Neuronal stem cell (in vitro differentiated cells): ENCODE results near the gene OSBPL10.
A peak's percentile ranks its signal among the peaks of the same experiment; 100 is the strongest.

Source experiments
- DNase-seq: peaks from one replicate; pipeline ENCODE4 v3.0.0-alpha.2; 2013; ENCODE audit warnings: low spot score
- H2AFZ ChIP-seq: one replicate; pipeline ENCODE4 v1.6.1; 2013; ENCODE audit warnings: mild to moderate bottlenecking, low read length, inconsistent platforms
- H2AK5ac ChIP-seq: 2 replicates; pipeline ENCODE4 v1.6.1; 2013; ENCODE audit warnings: low read depth, mild to moderate bottlenecking, inconsistent platforms, low read length, moderate library complexity, mixed read lengths
- H2BK120ac ChIP-seq: 2 replicates; pipeline ENCODE4 v1.6.1; 2013; ENCODE audit warnings: low read depth, mild to moderate bottlenecking, inconsistent platforms, low read length, moderate library complexity, mixed read lengths
- H2BK12ac ChIP-seq: one replicate; pipeline ENCODE4 v1.6.1; 2013; ENCODE audit warnings: low read length, inconsistent platforms
- H2BK15ac ChIP-seq: 2 replicates; pipeline ENCODE4 v1.6.1; 2013; ENCODE audit warnings: mild to moderate bottlenecking, low read length, inconsistent platforms, mixed read lengths
- H2BK5ac ChIP-seq: one replicate; pipeline ENCODE4 v1.6.1; 2013; ENCODE audit warnings: inconsistent platforms, mild to moderate bottlenecking, low read length, moderate library complexity
- H3K14ac ChIP-seq: one replicate; pipeline ENCODE4 v1.6.1; 2013; ENCODE audit warnings: low read length, inconsistent platforms
- H3K18ac ChIP-seq: 2 replicates; pipeline ENCODE4 v1.6.1; 2013; ENCODE audit warnings: low read length, inconsistent platforms
- H3K23ac ChIP-seq: 2 replicates; pipeline ENCODE4 v1.6.1; 2013; ENCODE audit warnings: low read depth, mild to moderate bottlenecking, mixed read lengths, low read length, inconsistent platforms; ENCODE audit not compliant: poor library complexity
- H3K27ac ChIP-seq: replicated peaks from 3 replicates; pipeline ENCODE4 v1.5.1; 2013; ENCODE audit warnings: low read length, inconsistent platforms
- H3K27me3 ChIP-seq, 3 experiments: 2 replicates each; pipeline ENCODE4 v1.6.1; 2013; ENCODE audit warnings: low read length in 3 of 3, mild to moderate bottlenecking in 2 of 3, inconsistent platforms in 1 of 3, low read depth in 1 of 3, mixed read lengths in 1 of 3, moderate library complexity in 1 of 3; ENCODE audit not compliant: control insufficient read depth in 3 of 3, insufficient read depth in 3 of 3
- H3K36me3 ChIP-seq, 2 donors: replicated peaks in 1 of 2; 2 replicates each; pipeline ENCODE4 v1.6.1; 2013; ENCODE audit warnings: low read length in 2 of 2; ENCODE audit not compliant: control insufficient read depth in 2 of 2, insufficient read depth in 2 of 2
- H3K4ac ChIP-seq: 2 replicates; pipeline ENCODE4 v1.6.1; 2013; ENCODE audit warnings: inconsistent platforms, mild to moderate bottlenecking, low read length, moderate library complexity
- H3K4me1 ChIP-seq, 2 donors: 1 replicate in 1 of 2; 2 replicates in 1 of 2; pipeline ENCODE4 v1.6.1; 2013; ENCODE audit warnings: low read length in 2 of 2, low read depth in 1 of 2; ENCODE audit not compliant: control insufficient read depth in 2 of 2, insufficient read depth in 1 of 2
- H3K4me2 ChIP-seq: one replicate; pipeline ENCODE4 v1.6.1; 2013; ENCODE audit warnings: mild to moderate bottlenecking, low read length, inconsistent platforms; ENCODE audit not compliant: insufficient read depth, poor library complexity, severe bottlenecking
- H3K4me3 ChIP-seq, 2 donors: 2 replicates each; pipeline ENCODE4 v1.5.1; 2013; ENCODE audit warnings: low read length in 2 of 2, mild to moderate bottlenecking in 2 of 2, inconsistent platforms in 1 of 2, moderate library complexity in 1 of 2
- H3K79me1 ChIP-seq: one replicate; pipeline ENCODE4 v1.6.1; 2013; ENCODE audit warnings: low read depth, mild to moderate bottlenecking, inconsistent platforms, low read length, moderate library complexity
- H3K9ac ChIP-seq: one replicate; pipeline ENCODE4 v1.6.1; 2013; ENCODE audit warnings: mild to moderate bottlenecking, low read depth, low read length, inconsistent platforms; ENCODE audit not compliant: poor library complexity
- H3K9me3 ChIP-seq, 2 donors: replicated peaks in 1 of 2; 2 replicates each; pipeline versions ENCODE3 to v1.6.1; 2013; ENCODE audit warnings: low read length in 2 of 2, mild to moderate bottlenecking in 2 of 2, inconsistent platforms in 1 of 2, low read depth in 1 of 2, mixed read lengths in 1 of 2, moderate library complexity in 1 of 2; ENCODE audit not compliant: control insufficient read depth in 2 of 2, insufficient read depth in 1 of 2
- H4K8ac ChIP-seq: one replicate; pipeline ENCODE4 v1.6.1; 2013; ENCODE audit warnings: low read depth, mild to moderate bottlenecking, inconsistent platforms, low read length, moderate library complexity
- H4K91ac ChIP-seq: one replicate; pipeline ENCODE4 v1.6.1; 2013; ENCODE audit warnings: low read length, low read depth, mild to moderate bottlenecking, inconsistent platforms; ENCODE audit not compliant: poor library complexity
- WGBS, 2 donors: extraction: QIAGEN DNeasy Blood & Tissue Kit; methylation state at CpG; one replicate each; pipeline ENCODE4 v1.1.7; 2013; ENCODE audit warnings: missing lambda C conversion rate in 2 of 2, mixed read lengths in 1 of 2; ENCODE audit not compliant: insufficient read length in 2 of 2, insufficient replicate concordance in 1 of 2; ENCODE audit errors: extremely low coverage in 2 of 2; 5-methylcytosine and 5-hydroxymethylcytosine counted together

The OSBPL10 gene

DNA sequence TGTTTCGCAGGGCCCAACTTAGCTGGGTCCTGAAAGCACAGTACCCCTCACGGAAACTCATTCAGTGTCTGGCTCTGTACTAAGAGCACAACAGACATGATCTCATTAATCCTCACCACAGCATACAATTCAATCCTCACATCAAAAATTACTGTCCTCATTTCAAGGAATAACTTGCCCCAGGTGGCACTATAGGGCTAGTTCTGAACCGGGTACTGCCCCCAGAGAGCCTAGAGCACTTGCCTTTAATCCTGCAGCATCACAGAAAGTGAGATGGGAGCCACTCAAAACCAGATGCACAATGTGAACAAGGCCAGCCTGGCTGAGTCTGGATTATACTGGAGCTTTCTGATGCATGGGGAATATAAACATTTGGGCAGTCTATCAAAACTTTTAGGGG, 122.6 kb downstream of the OSBPL10 start:
- H3K79me1 ChIP-seq = no peaks in the 10 kb centered on the region
- H2BK12ac ChIP-seq = no peak overlapping the region
- H3K14ac ChIP-seq = no peak overlapping the region
- no peak overlapping the region for H4K91ac ChIP-seq
- no peak overlapping the region for H2BK5ac ChIP-seq
- H4K8ac ChIP-seq = no peak overlapping the region
- H3K9me3 ChIP-seq = no peaks in the 10 kb centered on the region
- no peak overlapping the region for H2AK5ac ChIP-seq
- H2AFZ ChIP-seq = no peak overlapping the region
- H3K36me3 ChIP-seq = no peaks in the 10 kb centered on the region
- no peak overlapping the region for H3K27ac ChIP-seq
- H3K18ac ChIP-seq = no peak overlapping the region
- H3K23ac ChIP-seq = no peak overlapping the region
- H3K9ac ChIP-seq = no peak overlapping the region
- no peak overlapping the region for H3K4me2 ChIP-seq
- H3K4me1 ChIP-seq = no peaks in the 10 kb centered on the region
- no peak overlapping the region for H2BK15ac ChIP-seq
- no peak overlapping the region for H3K4ac ChIP-seq
- H3K4me3 ChIP-seq = no peak overlapping the region
- no peak for DNase-seq
- H2BK120ac ChIP-seq = no peak overlapping the region
- H3K27me3 ChIP-seq = no peaks in the 10 kb centered on the region
- no CpG with 5 or more reads among the region's 3 CpGs for WGBS, 2 donors

DNA sequence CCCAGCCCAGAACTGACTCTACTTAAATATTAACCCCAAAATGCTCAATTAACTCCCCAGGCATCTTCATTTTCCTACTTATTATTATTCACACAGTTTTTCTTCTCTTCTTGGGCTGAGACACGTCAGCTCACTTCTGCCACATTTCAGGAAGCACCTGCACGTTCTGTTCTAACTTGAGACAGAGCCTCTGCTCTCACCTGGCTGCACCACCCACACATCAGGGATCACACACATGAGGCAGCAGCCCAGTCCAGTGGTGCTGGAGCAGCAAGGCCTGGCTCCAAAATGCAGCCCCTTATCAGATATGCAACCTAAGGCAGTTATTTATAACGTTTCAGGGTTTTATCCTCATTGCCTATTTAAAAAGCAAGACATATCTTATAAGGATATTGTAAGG, 127.5 kb downstream of the OSBPL10 start:
- H3K27ac ChIP-seq = no peak overlapping the region
- WGBS, 2 donors = no CpG with 5 or more reads among the region's 3 CpGs
- H2AFZ ChIP-seq = no peak overlapping the region
- peaks cover 0 to 3% of the 10 kb centered on the region in 2 donors for H3K4me1 ChIP-seq
- H2BK5ac ChIP-seq = no peak overlapping the region
- H4K8ac ChIP-seq = no peak overlapping the region
- no peak overlapping the region for H3K14ac ChIP-seq
- H3K9ac ChIP-seq = no peak overlapping the region
- H2BK12ac ChIP-seq = no peak overlapping the region
- H3K27me3 ChIP-seq = no peaks in the 10 kb centered on the region
- no peak overlapping the region for H3K4me3 ChIP-seq
- no peak for DNase-seq
- H3K18ac ChIP-seq = no peak overlapping the region
- H3K4me2 ChIP-seq = no peak overlapping the region
- H2AK5ac ChIP-seq = no peak overlapping the region
- H2BK120ac ChIP-seq = no peak overlapping the region
- H3K9me3 ChIP-seq = no peaks in the 10 kb centered on the region
- H3K36me3 ChIP-seq = no peaks in the 10 kb centered on the region
- H3K23ac ChIP-seq = no peak overlapping the region
- no peak overlapping the region for H2BK15ac ChIP-seq
- no peak overlapping the region for H4K91ac ChIP-seq
- no peaks in the 10 kb centered on the region for H3K79me1 ChIP-seq
- no peak overlapping the region for H3K4ac ChIP-seq

DNA sequence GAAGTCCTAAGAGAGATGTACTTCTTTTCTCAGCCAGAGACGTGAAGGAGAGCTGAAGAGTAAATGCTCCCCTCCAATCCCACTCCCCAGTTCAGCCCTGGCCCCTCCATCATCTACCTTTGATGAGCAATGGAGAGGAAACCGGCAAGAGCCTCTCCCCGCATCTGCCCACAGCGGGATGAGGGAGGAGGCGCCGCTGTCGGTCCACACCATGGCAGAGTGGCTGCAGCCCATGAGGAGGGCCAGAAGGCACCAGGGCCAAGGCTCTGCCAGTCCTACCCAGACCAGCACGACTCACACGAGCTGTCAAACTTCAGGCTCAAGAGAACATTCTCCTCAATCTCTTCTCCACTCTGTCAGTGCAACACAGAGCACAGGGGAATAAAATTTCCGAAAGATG, 129.8 kb downstream of the OSBPL10 start:
- Histone ChIP-seq H4K8ac (no peak overlapping the region), H2BK5ac (no peak overlapping the region), H3K4me3 (no peak overlapping the region), H3K14ac (no peak overlapping the region), H2AFZ (no peak overlapping the region), H3K79me1 (no peaks in the 10 kb centered on the region), H3K4ac (no peak overlapping the region), H3K23ac (no peak overlapping the region), H2BK15ac (no peak overlapping the region), H2AK5ac (no peak overlapping the region), H3K27ac (no peak overlapping the region), H3K9ac (no peak overlapping the region), H3K27me3 (no peaks in the 10 kb centered on the region), H2BK120ac (no peak overlapping the region), H3K18ac (peak overlapping the region; percentile 69), H4K91ac (peak overlapping the region; percentile 13), H3K4me1 (peaks cover 0 to 3% of the 10 kb centered on the region in 2 donors), H3K36me3 (no peaks in the 10 kb centered on the region), H2BK12ac (no peak overlapping the region), H3K9me3 (no peaks in the 10 kb centered on the region), H3K4me2 (no peak overlapping the region)
- no peak for DNase-seq
- no CpG with 5 or more reads among the region's 10 CpGs for WGBS, 2 donors

DNA sequence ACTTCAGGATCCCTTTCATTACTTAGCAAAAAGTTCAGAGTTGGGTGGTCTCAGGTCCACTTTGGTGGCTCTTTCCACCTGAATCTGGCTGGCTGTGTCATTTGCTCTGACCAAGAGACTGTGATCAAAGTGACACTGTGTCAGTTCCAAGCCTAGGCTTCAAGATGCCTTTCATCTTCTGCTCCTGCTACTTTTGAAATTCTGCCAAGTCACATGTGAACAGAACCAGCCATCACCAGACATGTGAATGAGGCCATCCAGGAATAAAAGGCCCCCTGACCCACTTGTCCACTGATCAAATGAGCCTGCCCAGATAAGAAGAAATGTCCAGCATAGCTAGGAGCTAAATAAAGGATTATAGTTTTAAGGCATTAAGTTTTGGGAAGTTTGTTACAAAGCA, 132.2 kb downstream of the OSBPL10 start:
- Histone ChIP-seq H3K4ac (no peak overlapping the region), H2BK15ac (no peak overlapping the region), H2AK5ac (no peak overlapping the region), H4K91ac (no peak overlapping the region), H3K9ac (no peak overlapping the region), H4K8ac (no peak overlapping the region), H2AFZ (no peak overlapping the region), H2BK120ac (no peak overlapping the region), H3K27me3 (no peaks in the 10 kb centered on the region), H3K9me3 (no peaks in the 10 kb centered on the region), H2BK5ac (no peak overlapping the region), H3K14ac (no peak overlapping the region), H2BK12ac (no peak overlapping the region), H3K23ac (no peak overlapping the region), H3K4me1 (peaks cover 0 to 3% of the 10 kb centered on the region in 2 donors), H3K27ac (no peak overlapping the region), H3K36me3 (no peaks in the 10 kb centered on the region), H3K4me2 (no peak overlapping the region), H3K79me1 (no peaks in the 10 kb centered on the region), H3K4me3 (no peak overlapping the region), H3K18ac (no peak overlapping the region)
- no peak for DNase-seq
